K562 (cell line): ENCODE data around the gene DGCR8. TPM values are rescaled to one million over a fixed set of nuclear protein-coding genes. Genes with fewer than 3 reads are reported as not detected.

Experiments used
- ARID3A ChIP-seq: IDR thresholded peaks from 2 replicates; pipeline ENCODE4 v1.6.1; 2012; ENCODE audit warnings: low read depth, low read length, improper control_type of control experiment, borderline replicate concordance
- CEBPG ChIP-seq, 3 experiments: fragments of 200-800 bp in 1 of 3; sonication (Bioruptor generic) in 1 of 3; sonication (generic) in 1 of 3; formaldehyde crosslinking in 1 of 3; IDR thresholded peaks in 2 of 3; conservative IDR thresholded peaks in 1 of 3; 2 replicates each; pipeline versions ENCODE4 v1.6.1 to v1.8.0; 2016 to 2022; ENCODE audit warnings: missing compliant biosample characterization in 2 of 3, missing genetic modification characterization in 2 of 3, mild to moderate bottlenecking in 1 of 3, missing genetic modification reagents in 1 of 3
- HDAC6 ChIP-seq: IDR thresholded peaks from 2 replicates; pipeline ENCODE4 v1.6.1; 2012; ENCODE audit warnings: low read depth, mild to moderate bottlenecking, control low read depth, inconsistent platforms, low read length, moderate library complexity
- HMBOX1 ChIP-seq: sonication (generic); IDR thresholded peaks from 2 replicates; pipeline ENCODE4 v1.6.1; 2016
- KAT7 ChIP-seq: sonication (generic); formaldehyde crosslinking; IDR thresholded peaks from 2 replicates; pipeline ENCODE4 v1.8.0; 2022; ENCODE audit warnings: missing genetic modification reagents, mild to moderate bottlenecking, borderline replicate concordance
- MCM7 ChIP-seq, 2 experiments: fragments of 450-650 bp; IDR thresholded peaks; 2 replicates each; pipeline ENCODE4 v1.6.1; 2016 to 2018
- NONO ChIP-seq, 2 experiments: fragments of 200-400 bp in 1 of 2; fragments of 450-650 bp in 1 of 2; formaldehyde crosslinking in 1 of 2; IDR thresholded peaks; 2 replicates each; pipeline ENCODE4 v1.6.1; 2017; ENCODE audit warnings: low read depth in 2 of 2, mild to moderate bottlenecking in 2 of 2, moderate library complexity in 2 of 2, low read length in 1 of 2
- SMAD4 ChIP-seq: fragments of 250-450 bp; sonication (Bioruptor Pico); conservative IDR thresholded peaks from 2 replicates; pipeline ENCODE4 v1.8.0; 2021; ENCODE audit warnings: inconsistent platforms, mild to moderate bottlenecking, moderate library complexity
- ZBTB1 ChIP-seq: sonication (generic); formaldehyde crosslinking; IDR thresholded peaks from 2 replicates; pipeline ENCODE4 v1.8.1; 2023; ENCODE audit warnings: missing genetic modification reagents, low read depth, mild to moderate bottlenecking, borderline replicate concordance
- ZNF407 ChIP-seq: fragments of 450-650 bp; IDR thresholded peaks from 2 replicates; pipeline ENCODE4 v1.6.1; 2016; ENCODE audit warnings: low read depth
- ZNF408 ChIP-seq: fragments of 250-450 bp; sonication (Bioruptor Pico); IDR thresholded peaks from 2 replicates; pipeline ENCODE4 v1.4.0; 2020; ENCODE audit warnings: low read depth, mild to moderate bottlenecking, moderate library complexity
- ZNF592 ChIP-seq: fragments of 450-650 bp; IDR thresholded peaks from 2 replicates; pipeline ENCODE4 v1.6.1; 2017; ENCODE audit warnings: antibody characterized with exemption, mild to moderate bottlenecking
- ZNF780A ChIP-seq: fragments of 250-450 bp; sonication (Bioruptor Pico); IDR thresholded peaks from 2 replicates; pipeline ENCODE4 v1.5.0; 2021; ENCODE audit warnings: mild to moderate bottlenecking
- polyA plus RNA-seq, 8 experiments: library from polyadenylated mRNA; depleted of rRNA in 4 of 8; stranded (reverse) in 5 of 8; unstranded in 3 of 8; fragments of >200 nt; fragmentation: Nextera tagmentation in 2 of 8; fragmentation: Illumina TruSeq in 1 of 8; extraction: Ambion mirVana in 2 of 8; extraction: Trizol in 1 of 8; gene quantifications; 2 replicates each; pipeline versions ENCODE4 v1.2.1 to v1.2.3, GENCODE V29; 2011 to 2014; ENCODE audit warnings: inconsistent platforms in 1 of 8, missing spikeins in 1 of 8
- total RNA-seq, 7 experiments: library from RNA; depleted of rRNA in 6 of 7; stranded (reverse); fragments of >200 nt in 6 of 7; fragmentation: Illumina TruSeq in 2 of 7; extraction: Trizol in 2 of 7; gene quantifications; 2 replicates each; pipeline versions ENCODE4 v1.2.1 to v1.2.3, GENCODE V29; 2011 to 2021; ENCODE audit warnings: low replicate concordance in 1 of 7

Gene DGCR8
- total and polyA plus RNA-seq, 9 of the 15 experiments (the other 6 are each of a cell fraction or from before 2014, with no cell fraction given) = 5.9 to 144 (median 80.1) TPM

GRCh38 chr22:20136603-20136873 lies 56.5 kb downstream of the DGCR8 start (continued):
- TF ChIP-seq ZNF592 (no peak), CEBPG (CRISPR knock-in tag; IDR thresholded peaks at IDR 0.05) (no peak), CEBPG (tag; conservative IDR thresholded peaks at IDR 0.05 in 1 of 2, IDR thresholded peaks at IDR 0.05 in 1 of 2) (no peak), SMAD4 (no peak), NONO (IDR thresholded peaks at IDR 0.05; ENCODE audit: low read depth in 2 of 2, low read length in 1 of 2) (no peak), ARID3A (no peak), HMBOX1 (no peak), ZBTB1 (CRISPR knock-in tag) (no peak), HDAC6 (0 out of 2 replicates have a peak, but pooled peaks have one; percentile 61), KAT7 (CRISPR knock-in tag) (no peak), ZNF408 (CRISPR knock-in tag) (no peak), ZNF407 (no peak), MCM7 (IDR thresholded peaks at IDR 0.05) (no peak), ZNF780A (no peak)
